Measurements from ENCODE around the gene PIP4K2A. TPM values are rescaled to one million over a fixed set of nuclear protein-coding genes. Genes with fewer than 3 reads are reported as not detected.

Gene PIP4K2A
- total RNA-seq, 1 experiment from 2014 or later, result 21.4 TPM

DNA sequence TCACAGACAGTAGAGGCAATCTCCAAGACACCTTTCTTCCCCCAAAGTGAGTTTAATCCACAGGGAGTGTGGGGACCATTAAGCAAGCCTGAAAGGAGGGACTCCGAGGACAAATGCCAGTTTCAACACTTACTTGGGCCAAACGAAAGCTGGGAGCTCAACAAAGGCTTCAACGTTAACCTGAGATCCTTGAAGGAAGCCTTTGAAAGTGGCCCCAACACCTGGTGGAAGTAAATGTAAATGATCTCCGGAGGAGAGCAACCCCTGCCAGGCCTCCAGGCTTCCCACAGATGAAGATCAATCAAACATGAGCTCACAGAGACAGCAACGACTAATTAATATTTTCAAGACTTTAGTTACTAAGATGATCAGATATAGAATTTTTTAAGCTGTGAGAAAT, 103.8 kb downstream of the PIP4K2A start:
- H3K79me2 ChIP-seq (ENCODE audit: low read depth), result no peaks in the 10 kb centered on the region
- no peak overlapping the region for H2AFZ ChIP-seq
- POLR2A ChIA-PET (ENCODE audit: unreplicated experiment), result no interaction called here

DNA sequence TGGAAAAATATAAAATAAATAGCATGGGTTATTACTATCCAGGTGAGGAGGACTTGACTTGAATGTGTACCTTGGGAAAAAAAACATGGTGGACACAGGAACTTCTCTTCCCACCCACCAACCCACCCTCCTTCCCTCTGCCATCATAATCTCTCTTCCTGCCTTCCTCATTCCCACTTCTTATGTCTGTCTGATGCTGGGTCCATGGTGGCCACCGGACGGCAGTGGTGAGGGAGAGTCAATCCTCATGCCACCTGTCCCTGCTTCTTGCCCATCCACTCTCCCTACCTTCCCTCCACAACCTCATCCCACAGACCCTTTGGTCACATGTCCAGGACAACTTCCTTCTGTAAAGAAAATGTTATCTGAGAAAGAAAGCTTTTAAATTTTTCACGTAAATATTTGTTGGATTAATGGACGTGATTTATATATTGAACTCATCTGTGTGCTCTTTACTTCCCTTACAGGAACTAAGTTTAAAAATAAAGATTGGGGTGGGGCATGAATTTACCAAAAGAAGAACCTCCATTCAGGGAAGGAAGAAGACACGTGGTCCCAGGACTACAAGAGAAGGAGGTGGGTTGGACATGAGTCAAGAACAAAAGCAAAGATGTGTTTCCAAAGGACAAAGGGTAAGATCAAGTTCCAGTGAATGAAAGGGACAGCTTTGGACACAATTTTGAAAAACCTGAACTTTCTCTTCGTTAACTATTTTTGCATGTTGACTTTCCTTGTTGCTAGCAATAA, 104.5 kb downstream of the PIP4K2A start:
- no peak overlapping the region for H3K4me3 ChIP-seq
- H3K27ac ChIP-seq, result no peak overlapping the region
- CTCF ChIA-PET, result no interaction called here
- no peaks in the 10 kb centered on the region for H3K9me3 ChIP-seq (ENCODE audit: insufficient read depth, low read depth)
- intact Hi-C loops (cut with micrococcal nuclease; ENCODE audit: unreplicated experiment), result loop anchor here (10.0 kb wide), 1 partner anchor 215 kb away; no protein-coding TSS in a partner anchor
- TF ChIP-seq, protein P1, sequence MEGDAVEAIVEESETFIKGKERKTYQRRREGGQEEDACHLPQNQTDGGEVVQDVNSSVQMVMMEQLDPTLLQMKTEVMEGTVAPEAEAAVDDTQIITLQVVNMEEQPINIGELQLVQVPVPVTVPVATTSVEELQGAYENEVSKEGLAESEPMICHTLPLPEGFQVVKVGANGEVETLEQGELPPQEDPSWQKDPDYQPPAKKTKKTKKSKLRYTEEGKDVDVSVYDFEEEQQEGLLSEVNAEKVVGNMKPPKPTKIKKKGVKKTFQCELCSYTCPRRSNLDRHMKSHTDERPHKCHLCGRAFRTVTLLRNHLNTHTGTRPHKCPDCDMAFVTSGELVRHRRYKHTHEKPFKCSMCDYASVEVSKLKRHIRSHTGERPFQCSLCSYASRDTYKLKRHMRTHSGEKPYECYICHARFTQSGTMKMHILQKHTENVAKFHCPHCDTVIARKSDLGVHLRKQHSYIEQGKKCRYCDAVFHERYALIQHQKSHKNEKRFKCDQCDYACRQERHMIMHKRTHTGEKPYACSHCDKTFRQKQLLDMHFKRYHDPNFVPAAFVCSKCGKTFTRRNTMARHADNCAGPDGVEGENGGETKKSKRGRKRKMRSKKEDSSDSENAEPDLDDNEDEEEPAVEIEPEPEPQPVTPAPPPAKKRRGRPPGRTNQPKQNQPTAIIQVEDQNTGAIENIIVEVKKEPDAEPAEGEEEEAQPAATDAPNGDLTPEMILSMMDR (conservative IDR thresholded peaks at IDR 0.05), result no peak
- TF ChIP-seq EZH2 (IDR thresholded peaks at IDR 0.05; ENCODE audit: low read depth), result no peak
- H3K4me1 ChIP-seq (replicated peaks; ENCODE audit: insufficient read depth), result no peaks in the 10 kb centered on the region
- H3K79me2 ChIP-seq (ENCODE audit: low read depth), result no peaks in the 10 kb centered on the region
- H3K27me3 ChIP-seq (ENCODE audit: insufficient read depth, low read depth), result no peaks in the 10 kb centered on the region
- DNase-seq, result no peak
- H2AFZ ChIP-seq, result no peak overlapping the region
- no peak overlapping the region for H3K4me2 ChIP-seq
- POLR2A ChIA-PET (ENCODE audit: unreplicated experiment), result no interaction called here
- H3F3A ChIP-seq (ENCODE audit: insufficient read depth, low read depth), result no peaks in the 10 kb centered on the region
- H3K36me3 ChIP-seq (ENCODE audit: low read depth), result no peaks in the 10 kb centered on the region
- H4K20me1 ChIP-seq (ENCODE audit: insufficient read depth), result no peaks in the 10 kb centered on the region
- H3K9me2 ChIP-seq (ENCODE audit: insufficient read depth), result no peaks in the 10 kb centered on the region
- BruUV-seq (replicated peaks), result no TSS peak

More for the DNA sequence above, 103.8 kb downstream of the PIP4K2A start:
- no peak for DNase-seq
- intact Hi-C loops (cut with micrococcal nuclease; ENCODE audit: unreplicated experiment), result loop anchor here (1.0 kb wide), 1 partner anchor 11 kb away; no protein-coding TSS in a partner anchor
- Histone ChIP-seq H3K36me3 (ENCODE audit: low read depth) (no peaks in the 10 kb centered on the region), H4K20me1 (ENCODE audit: insufficient read depth) (no peaks in the 10 kb centered on the region), H3K27me3 (ENCODE audit: insufficient read depth, low read depth) (no peaks in the 10 kb centered on the region), H3K9me2 (ENCODE audit: insufficient read depth) (no peaks in the 10 kb centered on the region), H3K4me2 (no peak overlapping the region), H3K9me3 (ENCODE audit: insufficient read depth, low read depth) (no peaks in the 10 kb centered on the region), H3K27ac (no peak overlapping the region), H3F3A (ENCODE audit: insufficient read depth, low read depth) (no peaks in the 10 kb centered on the region), H3K4me3 (no peak overlapping the region), H3K4me1 (replicated peaks; ENCODE audit: insufficient read depth) (no peaks in the 10 kb centered on the region)
- no TSS peak for BruUV-seq (replicated peaks)
- TF ChIP-seq, protein P1 (conservative IDR thresholded peaks at IDR 0.05), result no peak
- no peak for TF ChIP-seq EZH2 (IDR thresholded peaks at IDR 0.05; ENCODE audit: low read depth)
- CTCF ChIA-PET, result interaction anchor here (0.8 kb wide), 1 partner anchor 10 kb away, joined by 3 read pairs; no protein-coding TSS in a partner anchor

DNA sequence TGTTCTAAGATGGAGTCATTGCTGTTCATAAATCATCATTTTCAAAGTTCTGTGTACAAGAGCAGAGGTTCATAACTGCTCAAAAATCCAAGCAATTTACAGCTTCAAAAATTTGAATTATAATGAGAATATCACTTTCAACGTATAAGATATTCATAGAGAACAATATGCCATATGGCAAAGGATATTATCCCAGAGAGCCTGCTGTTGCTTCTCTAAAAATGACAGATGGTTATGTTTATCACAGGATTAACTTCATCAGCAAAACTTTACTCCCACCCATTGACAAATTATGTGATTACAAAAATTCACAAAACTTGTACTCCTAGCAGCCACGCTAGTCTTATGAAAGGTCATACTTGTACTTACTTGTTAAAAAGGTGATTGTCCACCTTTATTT, 105.1 kb downstream of the PIP4K2A start:
- no peaks in the 10 kb centered on the region for H3K9me3 ChIP-seq (ENCODE audit: insufficient read depth, low read depth)
- intact Hi-C loops (cut with micrococcal nuclease; ENCODE audit: unreplicated experiment), result loop anchor here (10.0 kb wide), 1 partner anchor 216 kb away; no protein-coding TSS in a partner anchor
- BruUV-seq (replicated peaks), result no TSS peak
- H3K27ac ChIP-seq, result no peak overlapping the region
- no peak overlapping the region for H3K4me2 ChIP-seq
- H3F3A ChIP-seq (ENCODE audit: insufficient read depth, low read depth), result no peaks in the 10 kb centered on the region
- ChIA-PET CTCF (no interaction called here), POLR2A (ENCODE audit: unreplicated experiment) (no interaction called here)
- TF ChIP-seq EZH2 (IDR thresholded peaks at IDR 0.05; ENCODE audit: low read depth), result no peak
- TF ChIP-seq, protein P1 (conservative IDR thresholded peaks at IDR 0.05), result no peak
- no peaks in the 10 kb centered on the region for H4K20me1 ChIP-seq (ENCODE audit: insufficient read depth)
- no peaks in the 10 kb centered on the region for H3K9me2 ChIP-seq (ENCODE audit: insufficient read depth)
- DNase-seq, result no peak
- no peaks in the 10 kb centered on the region for H3K79me2 ChIP-seq (ENCODE audit: low read depth)
- H3K27me3 ChIP-seq (ENCODE audit: insufficient read depth, low read depth), result no peaks in the 10 kb centered on the region
- H3K36me3 ChIP-seq (ENCODE audit: low read depth), result no peaks in the 10 kb centered on the region
- no peaks in the 10 kb centered on the region for H3K4me1 ChIP-seq (replicated peaks; ENCODE audit: insufficient read depth)
- no peak overlapping the region for H3K4me3 ChIP-seq
- no peak overlapping the region for H2AFZ ChIP-seq
